LNCaP clone FGC (cell line): ENCODE data around the gene SUGP2.
A peak's percentile ranks its signal among the peaks of the same experiment; 100 is the strongest.
"Not testable (repeated sequence)": the region's sequence is repeated elsewhere in the genome, so short reads cannot be mapped to it uniquely, and the experiment has no call there.

ENCODE experiments used
- DNase-seq: peaks from one replicate; pipeline ENCODE4 v3.0.0-alpha.2; 2011; ENCODE audit warnings: low read depth
- H3K4me3 ChIP-seq: 2 replicates; pipeline ENCODE4 v1.5.1; 2011; ENCODE audit warnings: mild to moderate bottlenecking, low read depth, low read length, control low read depth
- CTCF ChIP-seq: IDR thresholded peaks from 2 replicates; pipeline ENCODE4 v1.5.1; 2012; ENCODE audit warnings: mild to moderate bottlenecking; ENCODE audit not compliant: control insufficient read depth, insufficient read depth; ENCODE audit errors: extremely low read depth

The SUGP2 gene

GRCh38 chr19:19025861-19026260, 7.5 kb downstream of the SUGP2 start:
- no peak for TF ChIP-seq CTCF
- no peak for DNase-seq
- peak overlapping the region; percentile 31 for H3K4me3 ChIP-seq

DNA sequence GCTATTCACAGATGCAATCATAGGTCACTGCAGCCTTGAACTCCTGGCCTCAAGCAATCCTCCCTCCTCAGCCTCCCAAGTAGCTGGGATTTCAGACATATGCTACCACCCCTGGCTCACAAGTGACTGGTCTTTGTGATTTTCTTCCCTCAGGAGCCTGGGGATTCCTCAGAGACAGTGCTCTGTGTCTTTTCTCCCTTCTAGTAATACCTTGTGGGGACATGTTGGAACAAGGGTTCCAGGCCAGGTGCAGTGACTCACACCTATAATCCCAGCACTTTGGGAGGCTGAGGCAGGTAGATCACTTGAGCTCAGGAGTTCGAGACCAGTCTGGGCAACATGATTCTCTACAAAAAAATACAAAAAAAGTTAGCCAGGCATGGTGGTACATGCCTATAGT, 9.9 kb downstream of the SUGP2 start:
- not testable (repeated sequence) for DNase-seq

DNA sequence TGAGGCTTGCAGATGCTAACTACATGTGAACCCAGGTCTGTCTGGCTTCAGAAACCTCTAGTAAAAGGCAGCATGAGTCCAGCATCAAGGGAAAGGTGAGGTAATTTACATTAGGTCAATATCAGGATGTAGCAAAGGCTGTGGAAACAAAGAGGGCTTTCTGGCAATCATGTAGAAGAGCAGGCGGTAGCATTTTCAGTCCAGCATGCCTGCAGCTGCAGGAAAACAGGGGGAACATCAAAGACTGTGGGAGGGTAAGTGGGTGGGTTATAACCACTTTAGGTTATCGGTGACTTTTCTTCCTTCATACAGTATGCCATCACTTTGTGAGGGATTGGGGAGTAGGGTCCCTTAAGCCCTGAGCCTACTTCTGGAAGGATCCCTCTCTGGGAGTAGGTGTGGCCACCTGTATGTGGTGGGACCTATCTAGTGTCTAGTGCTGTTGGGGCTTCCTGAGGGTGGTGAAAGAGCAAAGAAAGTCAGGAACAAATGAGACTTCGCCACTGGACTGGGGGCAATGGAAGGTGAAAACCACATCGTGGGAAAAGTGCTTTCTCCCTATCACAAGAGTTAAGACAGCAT, 10.8 kb downstream of the SUGP2 start:
- no peak overlapping the region for H3K4me3 ChIP-seq
- TF ChIP-seq CTCF = no peak
- DNase-seq = no peak

More for the DNA sequence above, 9.9 kb downstream of the SUGP2 start:
- not testable (repeated sequence) for H3K4me3 ChIP-seq

DNA sequence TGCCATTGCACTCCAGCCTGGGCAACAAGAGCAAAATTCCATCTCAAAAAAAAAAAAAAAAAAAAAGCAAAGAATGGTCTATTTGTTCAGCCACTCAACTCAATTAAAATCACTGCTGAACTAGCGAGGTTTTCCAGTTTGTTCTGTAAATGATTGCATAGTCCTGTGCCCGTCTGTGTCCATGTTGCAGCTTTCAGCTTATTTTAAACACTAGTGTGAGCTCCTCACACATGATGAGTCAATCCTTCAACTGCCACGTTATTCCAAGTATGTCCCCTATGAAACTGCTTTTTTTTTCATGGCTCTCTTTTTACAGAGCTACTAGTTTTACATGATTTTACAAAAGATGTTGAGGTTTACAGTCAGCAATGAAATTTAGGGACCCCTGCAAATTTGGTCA, 12.2 kb downstream of the SUGP2 start:
- TF ChIP-seq CTCF = no peak
- peak; percentile 30 for DNase-seq
- no peak overlapping the region for H3K4me3 ChIP-seq

- no peak for DNase-seq
- no peak overlapping the region for H3K4me3 ChIP-seq
- no peak for TF ChIP-seq CTCF
These were observed 22.8 kb downstream of the SUGP2 start for GRCh38 chr19:19010551-19010950.

- no peak overlapping the region for H3K4me3 ChIP-seq
- TF ChIP-seq CTCF = no peak
- DNase-seq = no peak
These were observed 23.4 kb downstream of the SUGP2 start for GRCh38 chr19:19009951-19010350.

DNA sequence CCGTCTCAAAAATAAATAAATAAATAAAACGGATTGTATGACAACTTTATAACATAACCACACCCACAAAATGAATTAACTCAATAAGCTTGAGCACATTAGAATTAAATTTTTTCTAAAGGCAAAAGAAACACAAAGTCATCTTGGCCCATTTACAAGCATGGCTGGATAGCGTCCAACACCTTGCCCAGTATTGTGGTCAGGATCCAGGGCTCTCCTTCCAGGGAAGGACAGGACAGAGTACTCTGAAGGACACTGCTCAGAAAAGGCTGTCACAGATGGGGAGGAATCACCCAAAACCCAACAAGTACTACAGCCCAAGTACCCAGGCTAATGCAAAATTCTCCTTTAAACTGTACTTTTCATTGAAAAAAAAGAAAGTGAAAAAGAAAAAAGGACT, 27.1 kb downstream of the SUGP2 start:
- H3K4me3 ChIP-seq = no peak overlapping the region
- DNase-seq = no peak
- TF ChIP-seq CTCF = no peak
